Smooth muscle cell (in vitro differentiated cells): ENCODE data around the gene RBM20. TPM values are rescaled to one million over a fixed set of nuclear protein-coding genes. Genes with fewer than 3 reads are reported as not detected.

Experiments used
- DNase-seq: peaks from one replicate; lab custom pipeline; 2025; ENCODE audit not compliant: unreplicated experiment; lab: John Stamatoyannopoulos, UW
- H2AFZ ChIP-seq: fragments of 200-600 bp; sonication (generic); 2 replicates; pipeline ENCODE4 v1.6.0; 2016; ENCODE audit warnings: antibody characterized with exemption, low read depth, mild to moderate bottlenecking
- H3F3A ChIP-seq: fragments of 200-600 bp; sonication (generic); 2 replicates; pipeline ENCODE4 v1.6.0; 2017; ENCODE audit warnings: antibody characterized with exemption, low read depth
- H3K27ac ChIP-seq: fragments of 200-600 bp; sonication (generic); 2 replicates; pipeline ENCODE4 v1.5.1; 2016; ENCODE audit warnings: low read depth, mild to moderate bottlenecking
- H3K27me3 ChIP-seq: fragments of 200-600 bp; sonication (generic); 2 replicates; pipeline ENCODE4 v1.6.1; 2016; ENCODE audit warnings: low read depth, mild to moderate bottlenecking
- H3K36me3 ChIP-seq: fragments of 200-600 bp; sonication (generic); 2 replicates; pipeline ENCODE4 v1.5.1; 2016; ENCODE audit warnings: low read depth
- H3K4me1 ChIP-seq: fragments of 200-600 bp; sonication (generic); 2 replicates; pipeline ENCODE4 v1.5.1; 2016; ENCODE audit warnings: low read depth
- H3K4me2 ChIP-seq: fragments of 200-600 bp; sonication (generic); 2 replicates; pipeline ENCODE4 v1.6.0; 2016; ENCODE audit warnings: mild to moderate bottlenecking
- H3K4me3 ChIP-seq: fragments of 200-600 bp; sonication (generic); 2 replicates; pipeline ENCODE4 v1.5.1; 2016; ENCODE audit warnings: mild to moderate bottlenecking
- H3K79me2 ChIP-seq: fragments of 200-600 bp; sonication (generic); 2 replicates; pipeline ENCODE4 v1.6.0; 2016; ENCODE audit warnings: low read depth, mild to moderate bottlenecking
- H3K9ac ChIP-seq: fragments of 200-600 bp; sonication (generic); 2 replicates; pipeline ENCODE4 v1.6.0; 2016; ENCODE audit warnings: low read depth
- H3K9me3 ChIP-seq: fragments of 200-600 bp; sonication (generic); replicated peaks from 2 replicates; pipeline ENCODE4 v1.5.1; 2016; ENCODE audit warnings: low read depth
- H4K20me1 ChIP-seq: fragments of 200-600 bp; sonication (generic); 2 replicates; pipeline ENCODE4 v1.6.0; 2016; ENCODE audit warnings: low read depth
- CTCF ChIP-seq: fragments of 200-600 bp; sonication (generic); IDR thresholded peaks from 2 replicates; pipeline ENCODE4 v1.5.1; 2017; ENCODE audit warnings: borderline replicate concordance, mild to moderate bottlenecking, antibody characterized with exemption; ENCODE audit not compliant: insufficient read depth, poor library complexity, severe bottlenecking
- WGBS: methylation state at CpG from one replicate; pipeline ENCODE4 v1.1.7; 2016; ENCODE audit warnings: low lambda C conversion rate; 5-methylcytosine and 5-hydroxymethylcytosine counted together
- polyA plus RNA-seq: library from polyadenylated mRNA; unstranded; fragments of >200 nt; fragmentation: Nextera tagmentation; extraction: Ambion mirVana; gene quantifications from 2 replicates; pipeline ENCODE4 v1.2.1, GENCODE V29; 2016
- total RNA-seq: library from RNA; depleted of rRNA; stranded (reverse); fragments of >200 nt; gene quantifications from 2 replicates; pipeline ENCODE4 v1.2.3, GENCODE V29; 2014

The RBM20 gene
- total and polyA plus RNA-seq, 2 experiments from 2014 or later: 0.09 TPM

- no peaks in the 10 kb centered on the region for H3K9me3 ChIP-seq
- no peak overlapping the region for H3K9ac ChIP-seq
- no peaks in the 10 kb centered on the region for H3K27me3 ChIP-seq
- no peak overlapping the region for H3K4me3 ChIP-seq
- H3K4me2 ChIP-seq: no peak overlapping the region
- no peaks in the 10 kb centered on the region for H3F3A ChIP-seq
- TF ChIP-seq CTCF: no peak
- no peaks in the 10 kb centered on the region for H4K20me1 ChIP-seq
- peaks cover 6% of the 10 kb centered on the region for H3K4me1 ChIP-seq
- no peaks in the 10 kb centered on the region for H3K36me3 ChIP-seq
- WGBS: 97% methylated on average over 10 of the region's 10 CpGs
- no peak overlapping the region for H2AFZ ChIP-seq
- H3K27ac ChIP-seq: no peak overlapping the region
- DNase-seq: no peak
- H3K79me2 ChIP-seq: no peaks in the 10 kb centered on the region
These were observed 55.8 kb downstream of the RBM20 start for GRCh38 chr10:110699859-110700468.

GRCh38 chr10:110700947-110701616, 56.9 kb downstream of the RBM20 start:
- no peak overlapping the region for H3K4me3 ChIP-seq
- no peak overlapping the region for H3K9ac ChIP-seq
- no peaks in the 10 kb centered on the region for H3K27me3 ChIP-seq
- peaks cover 6% of the 10 kb centered on the region for H3K4me1 ChIP-seq
- no peaks in the 10 kb centered on the region for H3K79me2 ChIP-seq
- no peak overlapping the region for H3K27ac ChIP-seq
- WGBS: 80% methylated on average over 10 of the region's 10 CpGs
- no peak for TF ChIP-seq CTCF
- H3F3A ChIP-seq: peaks cover under 1% of the 10 kb centered on the region
- DNase-seq: no peak
- H3K36me3 ChIP-seq: no peaks in the 10 kb centered on the region
- H3K4me2 ChIP-seq: no peak overlapping the region
- no peaks in the 10 kb centered on the region for H4K20me1 ChIP-seq
- H2AFZ ChIP-seq: no peak overlapping the region
- H3K9me3 ChIP-seq: no peaks in the 10 kb centered on the region

GRCh38 chr10:110701617-110701971, 57.5 kb downstream of the RBM20 start:
- H3K4me3 ChIP-seq: no peak overlapping the region
- H3K27ac ChIP-seq: no peak overlapping the region
- 25% methylated on average over 3 of the region's 3 CpGs for WGBS
- H3K27me3 ChIP-seq: no peaks in the 10 kb centered on the region
- no peak for TF ChIP-seq CTCF
- no peak overlapping the region for H3K4me2 ChIP-seq
- no peak for DNase-seq
- H3K9ac ChIP-seq: no peak overlapping the region
- H4K20me1 ChIP-seq: no peaks in the 10 kb centered on the region
- no peaks in the 10 kb centered on the region for H3K36me3 ChIP-seq
- peaks cover 10% of the 10 kb centered on the region for H3K4me1 ChIP-seq
- H3K79me2 ChIP-seq: no peaks in the 10 kb centered on the region
- peaks cover 6% of the 10 kb centered on the region for H3F3A ChIP-seq
- no peaks in the 10 kb centered on the region for H3K9me3 ChIP-seq
- no peak overlapping the region for H2AFZ ChIP-seq

- TF ChIP-seq CTCF: no peak
- Histone ChIP-seq H3F3A (peaks cover 6% of the 10 kb centered on the region), H2AFZ (no peak overlapping the region), H3K4me3 (no peak overlapping the region), H3K9me3 (no peaks in the 10 kb centered on the region), H3K27me3 (no peaks in the 10 kb centered on the region), H3K79me2 (no peaks in the 10 kb centered on the region), H3K36me3 (no peaks in the 10 kb centered on the region), H3K4me1 (peaks cover 17% of the 10 kb centered on the region), H4K20me1 (no peaks in the 10 kb centered on the region), H3K9ac (no peak overlapping the region), H3K27ac (no peak overlapping the region), H3K4me2 (no peak overlapping the region)
- no peak for DNase-seq
These were observed 59.9 kb downstream of the RBM20 start for GRCh38 chr10:110704070-110704469.
